Colonic mucosa (tissue), 4 donors: ENCODE data around the gene KCNJ3. TPM values are rescaled to one million over a fixed set of nuclear protein-coding genes. Genes with fewer than 3 reads are reported as not detected.
"Not testable (repeated sequence)": the region's sequence is repeated elsewhere in the genome, so short reads cannot be mapped to it uniquely, and the experiment has no call there.

Experiments used
- DNase-seq: peaks from one replicate; pipeline ENCODE4 v3.0.0-alpha.2; 2020
- H3K27ac ChIP-seq: fragments of 200-600 bp; one replicate; pipeline ENCODE4 v1.8.0; 2021
- H3K27me3 ChIP-seq: fragments of 200-600 bp; one replicate; pipeline ENCODE4 v1.8.0; 2021
- H3K36me3 ChIP-seq: fragments of 200-600 bp; one replicate; pipeline ENCODE4 v1.8.0; 2021
- H3K4me1 ChIP-seq: fragments of 200-600 bp; one replicate; pipeline ENCODE4 v1.8.0; 2021; ENCODE audit warnings: mild to moderate bottlenecking
- H3K4me3 ChIP-seq: fragments of 200-600 bp; one replicate; pipeline ENCODE4 v1.8.0; 2021
- H3K9ac ChIP-seq, 2 donors: one replicate each; pipeline ENCODE4 v1.7.0; 2013; ENCODE audit warnings: control low read depth in 2 of 2, low read depth in 2 of 2, low read length in 2 of 2
- H3K9me3 ChIP-seq: fragments of 200-600 bp; one replicate; pipeline ENCODE4 v1.8.0; 2021
- CTCF ChIP-seq: fragments of 200-600 bp; IDR thresholded peaks from one replicate; pipeline ENCODE4 v1.8.0; 2022; ENCODE audit warnings: antibody characterized with exemption, mild to moderate bottlenecking
- intact Hi-C: fragments of 100-400 bp; cut with DNase I; formaldehyde crosslinking; loops from one replicate; pipeline ENCODE4 v1.14.1; 2022
- total RNA-seq, 2 donors: library from RNA; stranded (reverse); fragmentation: NEBNext Ultra II Directional in 1 of 2; extraction: Animal tissue kit (Norgen Biotek cat#: 25700) in 1 of 2; gene quantifications; one replicate each; pipeline ENCODE4 v1.2.1, GENCODE V29; 2021
- donor health status: healthy.
- donor health status: DM: no; HTN: no; CAD: no.
- donor health status: DM: no; HTN: no; CAD: no.

KCNJ3 gene
- total RNA-seq, 2 donors from 2014 or later: 0.32 to 0.62 TPM

- H3K9ac ChIP-seq: no peak overlapping the region
- H3K36me3 ChIP-seq: no peaks in the 10 kb centered on the region
- H3K27ac ChIP-seq: no peak overlapping the region
- H3K27me3 ChIP-seq: no peaks in the 10 kb centered on the region
- no peak for TF ChIP-seq CTCF
- H3K9me3 ChIP-seq: no peaks in the 10 kb centered on the region
- H3K4me3 ChIP-seq: no peak overlapping the region
- intact Hi-C loops: no loop called here
- H3K4me1 ChIP-seq: no peaks in the 10 kb centered on the region
- DNase-seq: no peak
Measured at GRCh38 chr2:154849482-154849881, 151.0 kb downstream of the KCNJ3 start.

- intact Hi-C loops: no loop called here
- H3K9ac ChIP-seq: no peak overlapping the region
- H3K36me3 ChIP-seq: no peaks in the 10 kb centered on the region
- DNase-seq: no peak
- no peak overlapping the region for H3K4me3 ChIP-seq
- H3K27ac ChIP-seq: no peak overlapping the region
- no peaks in the 10 kb centered on the region for H3K9me3 ChIP-seq
- TF ChIP-seq CTCF: no peak
- H3K27me3 ChIP-seq: no peaks in the 10 kb centered on the region
- H3K4me1 ChIP-seq: no peaks in the 10 kb centered on the region
Measured at GRCh38 chr2:154850532-154850931, 152.0 kb downstream of the KCNJ3 start.

GRCh38 chr2:154855138-154855537 is 156.6 kb downstream of the KCNJ3 start:
- Histone ChIP-seq H3K9ac (no peak overlapping the region), H3K4me1 (no peaks in the 10 kb centered on the region), H3K27me3 (no peaks in the 10 kb centered on the region), H3K9me3 (no peaks in the 10 kb centered on the region), H3K36me3 (no peaks in the 10 kb centered on the region), H3K27ac (no peak overlapping the region), H3K4me3 (no peak overlapping the region)
- intact Hi-C loops: no loop called here
- no peak for DNase-seq
- no peak for TF ChIP-seq CTCF

- H3K9ac ChIP-seq, DNase-seq, intact Hi-C loops, H3K36me3 ChIP-seq, H3K4me3 ChIP-seq, H3K9me3 ChIP-seq, H3K27ac ChIP-seq, H3K4me1 ChIP-seq, H3K27me3 ChIP-seq: not testable (repeated sequence)
Measured at GRCh38 chr2:154867151-154867550, 168.7 kb downstream of the KCNJ3 start.

GRCh38 chr2:154875999-154876398 is 177.5 kb downstream of the KCNJ3 start:
- Histone ChIP-seq H3K36me3 (no peaks in the 10 kb centered on the region), H3K9ac (no peak overlapping the region), H3K27me3 (no peaks in the 10 kb centered on the region), H3K9me3 (no peaks in the 10 kb centered on the region), H3K27ac (no peak overlapping the region), H3K4me3 (no peak overlapping the region), H3K4me1 (no peaks in the 10 kb centered on the region)
- DNase-seq: no peak
- TF ChIP-seq CTCF: no peak
- intact Hi-C loops: no loop called here

- TF ChIP-seq CTCF: no peak
- DNase-seq: no peak
- Histone ChIP-seq H3K4me3 (no peak overlapping the region), H3K27ac (no peak overlapping the region), H3K4me1 (no peaks in the 10 kb centered on the region), H3K36me3 (no peaks in the 10 kb centered on the region), H3K9me3 (no peaks in the 10 kb centered on the region), H3K9ac (no peak overlapping the region), H3K27me3 (no peaks in the 10 kb centered on the region)
- intact Hi-C loops: no loop called here
Measured at GRCh38 chr2:154882725-154883124, 184.2 kb downstream of the KCNJ3 start.
